Measurements from ENCODE around the gene BRSK1. TPM values are rescaled to one million over a fixed set of nuclear protein-coding genes. Genes with fewer than 3 reads are reported as not detected.

Gene BRSK1
- 0.41 and 0.64 TPM in 2 replicates for total RNA-seq (2014; rRNA removed; shearing (Covaris generic); ENCODE audit: low replicate concordance)

DNA sequence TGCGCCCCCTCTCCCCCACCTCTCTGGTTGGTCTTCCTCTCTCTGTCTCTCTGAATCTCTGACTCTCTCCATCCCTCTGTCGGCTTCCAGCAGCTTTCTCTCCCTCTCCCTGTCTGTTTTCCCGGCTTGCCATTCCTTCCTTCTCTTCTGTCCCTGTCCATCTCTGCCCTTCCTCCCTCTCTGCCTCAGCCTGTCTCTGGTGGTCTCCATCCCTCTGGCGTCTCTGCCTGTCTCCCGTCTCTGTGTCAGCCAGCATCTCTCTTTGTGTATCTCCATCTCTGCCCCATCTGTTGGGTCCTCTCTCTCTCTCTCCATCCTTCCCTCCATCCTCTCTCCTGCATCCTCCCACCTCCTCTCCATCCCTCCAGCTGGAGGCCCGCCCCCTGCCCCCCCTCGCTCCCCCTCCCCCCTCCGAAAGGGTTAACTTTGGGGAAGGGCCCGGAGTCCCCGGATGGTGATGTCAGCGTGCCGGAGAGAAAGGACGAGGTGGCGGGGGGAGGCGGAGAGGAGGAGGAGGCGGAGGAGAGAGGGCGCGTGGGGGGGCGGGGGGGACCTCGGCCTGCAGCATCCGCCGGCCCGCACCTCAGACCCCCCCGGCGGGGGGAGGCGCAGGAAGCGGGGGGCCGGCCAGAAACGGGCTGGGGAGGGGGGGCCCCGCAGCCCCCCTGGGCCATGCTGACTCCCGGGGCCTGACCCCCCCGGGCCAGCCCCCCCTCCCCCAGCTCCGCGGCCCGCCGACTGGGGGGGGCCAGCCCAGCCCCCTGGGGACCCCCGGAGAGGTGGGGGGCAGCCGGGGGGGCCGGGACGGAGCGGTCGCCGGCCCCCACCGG is at the start of gene BRSK1:
Gene BRSK1 (plus strand): TSS at position 450 of the 830 bp plus-strand sequence. CDS start 446 bp downstream, outside the sequence.
- in situ Hi-C loops (cut with HindIII; ENCODE audit: low pct_unique_long_range_greater_than_20kb, low sequenced_read_pairs): no loop called here
- no peak for DNase-seq (ENCODE audit: low read depth)

DNA sequence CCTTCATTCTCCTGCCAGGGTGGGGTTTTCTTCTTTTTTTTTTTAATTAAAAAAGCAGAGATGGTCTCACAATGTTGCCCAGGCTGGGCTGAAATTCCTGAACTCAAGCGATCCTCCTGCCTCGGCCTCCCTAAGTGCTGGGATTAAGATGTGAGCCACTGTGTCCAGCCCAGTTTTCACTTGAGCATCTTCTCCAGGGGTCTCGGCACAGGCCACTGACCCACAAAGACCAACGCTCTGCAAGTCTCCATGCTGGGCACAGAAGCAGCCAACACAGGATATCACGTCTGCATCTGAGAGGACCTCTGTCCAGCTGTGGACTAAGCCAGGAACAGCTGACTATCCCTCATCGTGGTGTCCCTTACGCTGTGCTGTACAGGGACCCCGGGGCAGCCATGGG is 45.8 kb upstream of the BRSK1 start:
- in situ Hi-C loops (cut with HindIII; ENCODE audit: low pct_unique_long_range_greater_than_20kb, low sequenced_read_pairs): no loop called here
- no peak for DNase-seq (ENCODE audit: low read depth)

DNA sequence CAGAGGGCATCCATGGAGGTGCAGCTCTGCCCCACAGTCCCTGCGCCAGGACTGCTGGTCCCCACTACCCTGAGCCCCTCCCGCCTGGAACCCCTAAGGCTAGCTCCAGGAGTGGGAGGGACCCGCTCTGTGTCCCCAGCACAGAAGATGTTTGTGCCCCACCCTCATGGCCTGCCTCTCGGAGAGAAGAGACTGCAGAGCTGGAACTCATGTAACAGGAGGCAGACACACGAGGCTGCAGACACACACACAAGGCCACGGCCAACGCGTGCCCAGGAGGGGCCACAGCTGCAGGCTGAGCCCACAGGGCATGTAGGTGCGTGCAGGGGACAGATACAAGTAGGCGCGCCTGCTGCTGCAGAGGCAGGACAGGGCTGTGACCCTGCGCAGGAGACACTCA is 44.8 kb upstream of the BRSK1 start:
- no peak for DNase-seq (ENCODE audit: low read depth)
- in situ Hi-C loops (cut with HindIII; ENCODE audit: low pct_unique_long_range_greater_than_20kb, low sequenced_read_pairs): no loop called here

DNA sequence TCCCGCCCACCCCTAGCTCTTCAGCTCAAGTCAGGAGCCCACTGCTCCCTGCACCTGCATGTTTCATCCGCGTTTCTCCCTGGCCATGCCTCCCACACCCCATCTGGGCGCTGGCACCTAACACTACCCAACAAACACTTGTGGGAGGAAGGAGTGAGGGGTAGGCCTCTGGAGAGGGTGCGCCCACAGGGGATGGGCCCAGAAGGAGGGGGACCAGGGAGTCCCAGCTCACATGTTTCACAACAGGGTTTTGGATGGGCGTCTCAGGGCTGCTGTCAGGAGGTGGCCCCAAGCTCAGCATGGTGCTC is 43.1 kb upstream of the BRSK1 start:
- in situ Hi-C loops (cut with HindIII; ENCODE audit: low pct_unique_long_range_greater_than_20kb, low sequenced_read_pairs): no loop called here
- DNase-seq (ENCODE audit: low read depth): no peak

DNA sequence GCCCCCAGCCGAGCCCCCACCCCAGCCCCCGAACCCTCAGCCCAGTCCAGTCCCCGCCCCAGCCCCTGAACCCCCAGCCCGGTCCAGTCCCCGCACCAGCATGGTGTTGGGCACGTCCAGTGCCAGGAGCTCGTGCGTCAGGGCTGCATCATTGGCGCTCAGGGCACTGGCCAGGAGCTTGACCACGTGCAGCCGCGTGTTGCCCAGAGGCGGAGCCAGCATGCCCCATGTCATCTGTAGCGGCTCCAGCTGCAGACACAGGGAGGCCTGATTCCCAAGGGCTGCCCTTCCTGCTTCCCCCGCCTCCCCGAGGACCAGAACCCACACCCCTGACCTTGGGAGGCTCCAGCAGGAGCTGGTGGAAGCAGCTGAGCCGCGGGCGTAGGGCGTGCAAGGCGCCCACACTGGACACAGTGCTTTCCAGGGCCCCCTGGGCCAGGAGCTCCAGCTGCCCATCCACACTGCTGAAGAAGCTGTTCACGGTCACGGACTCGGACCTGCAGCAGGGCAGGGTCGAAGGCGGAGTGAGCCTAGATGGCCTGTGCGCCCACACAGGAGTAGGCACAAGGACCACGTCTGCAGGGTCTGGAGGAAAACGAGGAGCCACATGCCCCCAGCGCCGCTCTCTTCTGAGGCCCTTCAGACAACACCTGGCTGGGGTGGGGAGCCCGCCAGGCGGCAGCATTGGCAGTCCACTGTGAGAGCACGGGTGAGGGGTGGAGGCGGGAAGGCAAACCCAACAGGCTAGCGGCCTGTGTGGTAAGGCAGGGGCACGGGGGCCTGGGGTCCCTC is 42.5 kb upstream of the BRSK1 start:
- DNase-seq (ENCODE audit: low read depth): no peak
- in situ Hi-C loops (cut with HindIII; ENCODE audit: low pct_unique_long_range_greater_than_20kb, low sequenced_read_pairs): no loop called here

DNA sequence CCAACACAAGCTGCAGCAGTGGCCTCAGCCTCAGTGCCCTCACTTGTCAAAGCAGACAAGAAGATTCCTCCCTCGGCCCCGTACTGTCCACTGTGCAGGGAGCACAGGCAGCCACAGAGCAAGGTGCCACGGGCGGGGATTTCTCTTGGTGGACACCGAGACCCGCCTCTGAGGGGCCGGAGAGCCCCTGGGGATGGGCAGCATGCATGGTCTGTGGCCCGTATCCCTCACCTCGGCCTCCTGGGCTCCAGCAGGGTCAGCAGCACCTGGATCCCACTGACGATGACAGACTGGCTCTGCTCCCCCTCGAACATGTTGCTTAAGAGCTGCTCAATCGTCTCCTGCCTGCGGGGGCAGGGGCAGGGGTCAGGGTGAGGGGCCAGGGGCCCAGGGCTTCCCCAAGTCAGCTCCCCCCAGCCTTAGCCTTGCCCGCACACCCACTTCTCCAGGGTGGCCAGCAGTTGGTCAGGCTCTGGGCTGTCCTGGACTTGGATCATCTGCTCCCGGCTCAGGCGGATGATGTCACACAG is 41.8 kb upstream of the BRSK1 start:
- no peak for DNase-seq (ENCODE audit: low read depth)
- in situ Hi-C loops (cut with HindIII; ENCODE audit: low pct_unique_long_range_greater_than_20kb, low sequenced_read_pairs): no loop called here

DNA sequence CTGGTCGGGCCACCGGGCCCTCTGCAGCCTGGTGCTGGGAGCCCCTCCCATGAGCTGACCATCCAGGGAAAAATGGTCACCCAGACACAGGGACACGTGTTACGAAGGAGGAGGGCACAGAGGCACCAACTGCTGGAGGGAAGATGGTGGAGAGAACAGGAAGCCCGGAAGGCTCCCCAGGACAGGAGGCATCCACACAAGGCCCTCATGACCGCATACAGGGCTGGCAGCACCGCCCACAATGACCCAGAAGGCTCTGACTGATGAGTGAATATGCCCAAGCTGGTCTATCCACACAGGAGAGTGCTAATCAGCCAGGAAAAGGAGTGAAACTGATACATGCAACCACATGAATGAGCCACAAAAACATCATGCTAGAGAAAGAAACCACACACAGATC is 41.3 kb upstream of the BRSK1 start:
- in situ Hi-C loops (cut with HindIII; ENCODE audit: low pct_unique_long_range_greater_than_20kb, low sequenced_read_pairs): no loop called here
- no peak for DNase-seq (ENCODE audit: low read depth)

DNA sequence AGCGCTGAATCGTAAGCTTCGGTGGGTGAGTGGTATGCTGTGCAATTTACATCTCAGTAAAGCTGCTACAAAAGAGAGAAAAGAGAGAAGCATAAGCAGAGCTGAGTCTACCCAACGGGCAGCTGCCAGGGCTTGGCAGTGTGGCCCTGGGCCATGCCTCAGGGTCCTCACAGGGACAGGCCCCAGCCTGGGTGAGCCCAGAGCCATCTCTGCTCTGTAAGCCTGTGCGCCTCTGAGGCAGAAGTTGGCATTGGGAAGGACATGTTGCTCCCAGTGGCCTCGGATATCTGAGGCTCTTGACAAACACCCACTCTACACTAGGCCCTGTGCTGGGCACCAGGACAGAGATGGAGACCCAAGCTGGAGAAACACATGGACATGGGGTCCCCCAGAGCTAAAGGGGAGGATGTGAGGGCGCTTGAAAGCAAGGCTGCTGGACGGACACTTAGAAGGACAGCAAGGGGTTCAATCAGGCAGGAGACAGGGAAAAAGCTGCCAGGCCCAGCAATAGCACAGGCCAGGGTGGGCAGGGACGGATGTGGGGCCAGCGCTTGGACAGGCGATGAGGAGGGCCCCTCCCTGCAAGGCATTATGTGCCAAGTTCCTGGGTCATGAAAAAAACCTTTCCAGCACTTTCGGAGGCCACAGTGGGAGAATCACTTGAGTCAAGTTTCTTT is 39.7 kb upstream of the BRSK1 start:
- no peak for DNase-seq (ENCODE audit: low read depth)
- in situ Hi-C loops (cut with HindIII; ENCODE audit: low pct_unique_long_range_greater_than_20kb, low sequenced_read_pairs): no loop called here

DNA sequence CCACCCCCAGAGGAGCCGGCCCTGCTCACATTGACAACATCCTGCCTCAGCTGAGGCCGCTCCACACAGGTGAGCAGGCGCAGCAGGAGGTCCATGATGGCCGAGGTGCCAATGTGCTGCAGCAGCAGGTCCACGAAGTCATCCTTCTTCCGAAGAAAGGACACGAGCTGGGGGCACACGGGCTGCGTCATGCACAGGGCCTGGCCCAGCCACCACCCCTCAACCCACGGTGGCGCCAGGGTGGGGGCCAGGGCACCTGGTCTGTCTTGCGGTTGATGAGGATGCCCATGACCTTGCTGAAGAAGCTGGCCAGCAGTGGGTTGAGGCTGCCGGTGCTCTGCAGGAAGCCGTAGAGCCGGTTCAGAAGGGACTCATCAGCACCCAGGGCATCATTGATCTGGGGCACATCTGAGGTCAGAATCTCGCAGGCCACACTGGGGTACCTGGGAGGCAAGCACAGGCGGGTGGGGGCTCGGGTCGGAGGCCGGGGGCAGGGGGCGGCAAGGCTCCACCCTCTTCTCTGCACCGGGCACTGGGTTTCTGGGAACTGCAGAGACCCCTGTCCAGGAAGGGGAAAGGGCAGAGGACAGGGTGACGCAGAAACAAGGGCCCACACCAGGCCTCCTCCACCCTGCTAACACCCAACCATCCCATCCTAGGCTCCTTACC is 38.4 kb upstream of the BRSK1 start:
- no peak for DNase-seq (ENCODE audit: low read depth)
- in situ Hi-C loops (cut with HindIII; ENCODE audit: low pct_unique_long_range_greater_than_20kb, low sequenced_read_pairs): no loop called here

DNA sequence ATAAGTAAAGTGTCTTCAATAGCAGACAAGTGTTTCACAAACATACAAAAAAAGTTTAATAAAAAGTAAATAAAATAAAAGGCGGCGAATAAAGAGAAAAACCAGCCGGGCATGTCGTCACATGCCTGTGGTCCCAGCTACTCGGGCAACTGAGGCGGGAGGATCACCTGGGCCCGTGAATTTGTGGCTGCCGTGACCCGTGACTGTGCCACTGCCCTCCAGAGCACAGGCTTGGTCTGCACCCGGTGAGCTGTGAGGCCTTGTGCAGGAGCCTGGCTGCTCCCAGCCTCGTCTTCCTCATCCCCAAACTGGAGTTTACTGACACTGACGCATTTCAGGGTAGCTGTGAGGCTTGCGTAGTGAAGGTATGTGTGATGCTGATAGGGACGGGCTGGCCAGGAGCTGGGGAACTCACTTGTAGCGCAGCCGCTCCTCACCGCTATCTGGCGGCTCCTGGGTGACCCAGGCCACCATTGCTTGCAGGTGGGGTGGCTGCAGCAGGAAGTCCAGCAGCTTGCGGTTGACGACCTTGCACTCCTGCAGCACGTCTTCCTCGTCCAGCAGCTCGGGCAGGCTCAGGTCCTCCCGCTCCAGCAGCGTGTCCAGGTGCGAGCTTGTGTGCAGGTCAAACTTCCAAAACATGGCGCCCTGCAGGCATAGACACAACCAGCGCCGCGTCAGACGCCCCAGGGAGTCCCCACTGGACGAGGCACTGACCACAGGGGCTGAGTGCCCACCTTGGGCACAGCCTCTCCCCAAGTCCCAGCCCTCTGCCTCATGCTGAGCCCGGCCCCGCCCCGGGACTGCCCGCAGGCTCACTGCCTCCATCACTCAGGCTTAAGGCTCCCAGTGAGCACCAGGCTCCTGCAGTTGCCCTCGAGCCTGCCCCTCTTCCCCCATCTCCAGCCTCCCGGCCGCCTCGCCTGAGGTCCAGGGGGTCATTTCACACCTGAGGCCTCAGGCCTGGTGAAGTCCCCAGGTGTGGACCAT is 37.0 kb upstream of the BRSK1 start:
- no peak for DNase-seq (ENCODE audit: low read depth)
- in situ Hi-C loops (cut with HindIII; ENCODE audit: low pct_unique_long_range_greater_than_20kb, low sequenced_read_pairs): no loop called here

DNA sequence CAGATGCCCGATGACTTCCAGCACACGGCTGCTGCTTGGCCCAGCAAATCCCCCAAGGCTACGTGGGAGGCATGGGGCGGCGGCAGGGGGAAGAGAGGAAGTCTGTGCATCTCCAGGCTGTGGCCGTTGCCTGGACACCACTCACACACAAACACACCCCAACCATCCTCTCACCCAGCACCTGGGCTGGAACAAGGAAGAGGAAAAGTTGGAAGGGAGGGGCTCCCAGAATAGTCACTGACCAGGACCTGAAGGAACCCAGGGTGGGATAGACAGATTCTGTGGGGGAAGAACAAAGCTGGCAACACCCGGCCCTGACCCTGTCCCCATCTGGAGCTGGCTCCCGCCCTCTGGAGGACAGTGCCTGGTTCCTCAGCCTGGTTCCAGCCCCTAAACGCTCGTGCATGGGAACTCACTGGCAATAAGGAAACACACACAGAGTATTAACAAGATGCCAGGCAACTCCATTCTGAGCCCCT is 36.1 kb upstream of the BRSK1 start:
- DNase-seq (ENCODE audit: low read depth): peak; percentile 45
- in situ Hi-C loops (cut with HindIII; ENCODE audit: low pct_unique_long_range_greater_than_20kb, low sequenced_read_pairs): no loop called here

DNA sequence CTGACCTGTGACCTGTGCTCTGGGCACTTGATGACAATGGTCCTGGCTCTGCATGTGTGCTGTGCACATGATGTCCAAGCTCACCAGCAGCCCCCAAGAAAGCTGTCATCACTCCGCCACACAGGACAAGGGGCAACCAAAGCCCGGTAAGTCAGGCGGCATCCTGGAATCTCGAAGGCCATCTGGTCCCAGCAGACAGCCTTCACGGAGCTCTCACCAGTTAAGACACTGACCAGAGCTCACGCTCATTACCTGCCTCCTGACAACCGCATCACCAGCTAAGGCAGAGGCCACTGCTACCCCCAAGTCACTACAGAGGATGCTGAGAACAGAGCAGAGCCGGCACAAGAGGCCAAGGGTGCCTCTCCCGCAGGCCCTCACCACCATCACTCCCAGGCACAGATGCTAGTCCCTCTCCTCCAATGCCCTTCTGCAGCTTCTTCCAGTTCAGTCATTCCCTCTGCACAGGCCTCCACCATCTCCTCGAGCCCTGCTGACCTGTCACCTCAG is 35.6 kb upstream of the BRSK1 start:
- in situ Hi-C loops (cut with HindIII; ENCODE audit: low pct_unique_long_range_greater_than_20kb, low sequenced_read_pairs): no loop called here
- DNase-seq (ENCODE audit: low read depth): no peak

DNA sequence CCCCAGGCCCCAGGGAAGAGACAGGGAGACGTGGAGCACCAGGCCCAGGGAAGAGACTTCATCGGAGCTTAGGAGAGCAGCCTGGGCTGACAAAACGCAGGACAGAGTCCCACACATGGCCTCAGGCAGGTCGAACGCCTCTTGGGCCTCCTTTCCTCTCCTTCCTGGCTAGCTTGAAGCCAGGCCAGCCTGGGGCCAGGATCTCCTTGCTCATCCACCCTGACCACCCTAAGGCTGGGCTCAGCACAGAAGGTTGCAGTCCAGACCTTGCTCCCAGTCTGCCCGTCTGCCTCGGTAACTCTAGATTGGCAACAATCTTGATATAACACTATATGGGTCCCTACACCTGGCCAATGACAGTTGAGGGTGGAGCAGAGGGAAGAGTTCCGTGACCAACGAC is 35.1 kb upstream of the BRSK1 start:
- no peak for DNase-seq (ENCODE audit: low read depth)
- in situ Hi-C loops (cut with HindIII; ENCODE audit: low pct_unique_long_range_greater_than_20kb, low sequenced_read_pairs): no loop called here

DNA sequence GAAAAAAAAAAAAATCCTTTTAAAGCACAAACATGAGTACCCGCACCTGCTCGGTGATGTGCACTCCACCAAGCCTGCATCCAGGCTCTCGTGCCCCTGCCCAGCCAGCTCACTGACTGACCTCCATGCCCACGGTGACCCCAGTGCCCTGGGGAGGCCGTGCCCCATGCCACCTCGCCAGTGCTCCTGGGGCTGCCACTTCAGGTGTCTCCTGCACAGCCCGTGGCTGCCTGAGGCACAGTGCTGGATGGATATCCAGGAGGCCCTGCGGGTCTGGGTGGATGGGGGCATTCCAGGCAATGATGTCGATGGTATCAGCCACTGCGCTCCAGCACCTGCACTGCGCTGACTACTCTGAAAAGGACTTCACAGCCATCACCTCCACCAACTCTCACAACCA is 34.0 kb upstream of the BRSK1 start:
- in situ Hi-C loops (cut with HindIII; ENCODE audit: low pct_unique_long_range_greater_than_20kb, low sequenced_read_pairs): no loop called here
- DNase-seq (ENCODE audit: low read depth): no peak

DNA sequence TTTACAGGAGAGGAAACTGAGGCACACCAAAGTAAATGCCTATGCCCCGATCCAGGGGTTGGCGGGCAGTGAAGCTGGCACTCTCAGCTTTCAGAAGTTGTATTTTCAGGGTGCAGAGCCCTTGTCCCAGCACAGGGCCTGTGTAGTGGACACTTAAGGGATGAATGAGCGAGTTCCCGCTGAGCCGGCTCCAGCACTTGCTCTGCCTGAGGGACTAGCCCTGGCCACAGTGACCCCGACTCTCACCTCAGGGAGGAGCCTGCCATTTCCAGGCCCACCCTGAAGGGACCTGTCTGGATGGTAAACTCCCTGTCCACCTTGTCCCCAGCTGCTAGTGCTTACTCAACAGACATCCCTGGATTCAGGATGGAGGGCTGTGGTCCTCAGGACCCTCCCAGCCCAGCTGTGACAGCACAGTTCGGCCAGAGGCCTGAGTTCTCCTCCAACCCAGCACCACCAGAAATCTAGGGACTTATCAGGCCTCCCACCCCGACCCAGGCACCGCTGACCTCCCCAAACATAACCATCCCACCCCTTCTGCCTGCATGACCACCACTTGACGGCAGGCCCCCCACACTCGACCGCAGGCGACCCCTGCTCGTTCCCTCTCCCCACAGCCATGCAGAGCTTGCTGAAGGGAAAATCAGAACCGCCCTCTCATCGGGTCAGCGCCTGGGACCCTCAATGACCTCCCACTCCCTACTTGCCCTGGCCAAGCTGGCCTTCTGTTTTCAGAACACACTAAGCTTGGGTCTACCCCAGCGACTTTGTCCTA is 33.3 kb upstream of the BRSK1 start:
- in situ Hi-C loops (cut with HindIII; ENCODE audit: low pct_unique_long_range_greater_than_20kb, low sequenced_read_pairs): no loop called here
- no peak for DNase-seq (ENCODE audit: low read depth)

DNA sequence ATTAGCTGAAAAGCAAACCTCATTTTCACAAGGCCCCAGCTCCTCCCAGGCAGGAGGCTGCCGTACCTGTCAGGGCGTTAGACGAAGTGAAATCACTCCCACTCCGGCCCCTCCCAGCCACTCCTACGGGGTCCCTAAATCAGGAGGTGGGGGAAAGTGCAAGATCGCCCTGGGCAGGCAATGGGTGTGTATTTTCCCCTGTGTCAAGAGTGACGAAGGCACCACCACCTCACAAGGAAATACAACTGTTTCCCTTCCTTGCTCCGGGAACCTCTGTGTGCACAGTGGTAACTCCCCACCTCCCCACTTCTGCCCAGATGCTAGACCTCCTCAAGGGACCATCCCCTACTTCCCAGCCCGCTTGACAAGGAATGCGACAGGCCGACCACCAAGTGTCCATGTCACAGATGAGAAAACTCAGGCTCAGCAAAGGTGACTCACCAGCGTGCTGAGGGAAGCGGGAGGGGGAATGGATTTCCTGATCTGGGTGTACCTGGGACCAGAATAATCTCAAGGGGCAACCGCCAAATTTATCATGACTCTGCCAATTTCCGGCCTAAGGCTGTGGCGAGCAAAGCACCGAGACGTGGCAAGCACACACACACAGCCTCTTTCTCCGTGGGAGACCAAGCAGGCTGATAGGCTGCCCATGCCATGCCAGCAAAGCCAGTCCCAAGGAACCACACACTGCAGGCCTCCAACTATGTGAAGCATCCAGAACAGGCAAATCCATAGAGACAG is 32.3 kb upstream of the BRSK1 start:
- in situ Hi-C loops (cut with HindIII; ENCODE audit: low pct_unique_long_range_greater_than_20kb, low sequenced_read_pairs): no loop called here

More for the DNA sequence above, 32.3 kb upstream of the BRSK1 start:
- peak; percentile 59 for DNase-seq (ENCODE audit: low read depth)
